Limb (tissue), 2 donors: ENCODE results near the gene DNAI1.
"Not testable (repeated sequence)": the region's sequence is repeated elsewhere in the genome, so short reads cannot be mapped to it uniquely, and the experiment has no call there.

Experiments
- DNase-seq, 2 donors: peaks; one replicate each; pipeline ENCODE4 v3.0.0-alpha.2; 2016; ENCODE audit errors: extremely low spot score in 2 of 2

Gene DNAI1

DNA sequence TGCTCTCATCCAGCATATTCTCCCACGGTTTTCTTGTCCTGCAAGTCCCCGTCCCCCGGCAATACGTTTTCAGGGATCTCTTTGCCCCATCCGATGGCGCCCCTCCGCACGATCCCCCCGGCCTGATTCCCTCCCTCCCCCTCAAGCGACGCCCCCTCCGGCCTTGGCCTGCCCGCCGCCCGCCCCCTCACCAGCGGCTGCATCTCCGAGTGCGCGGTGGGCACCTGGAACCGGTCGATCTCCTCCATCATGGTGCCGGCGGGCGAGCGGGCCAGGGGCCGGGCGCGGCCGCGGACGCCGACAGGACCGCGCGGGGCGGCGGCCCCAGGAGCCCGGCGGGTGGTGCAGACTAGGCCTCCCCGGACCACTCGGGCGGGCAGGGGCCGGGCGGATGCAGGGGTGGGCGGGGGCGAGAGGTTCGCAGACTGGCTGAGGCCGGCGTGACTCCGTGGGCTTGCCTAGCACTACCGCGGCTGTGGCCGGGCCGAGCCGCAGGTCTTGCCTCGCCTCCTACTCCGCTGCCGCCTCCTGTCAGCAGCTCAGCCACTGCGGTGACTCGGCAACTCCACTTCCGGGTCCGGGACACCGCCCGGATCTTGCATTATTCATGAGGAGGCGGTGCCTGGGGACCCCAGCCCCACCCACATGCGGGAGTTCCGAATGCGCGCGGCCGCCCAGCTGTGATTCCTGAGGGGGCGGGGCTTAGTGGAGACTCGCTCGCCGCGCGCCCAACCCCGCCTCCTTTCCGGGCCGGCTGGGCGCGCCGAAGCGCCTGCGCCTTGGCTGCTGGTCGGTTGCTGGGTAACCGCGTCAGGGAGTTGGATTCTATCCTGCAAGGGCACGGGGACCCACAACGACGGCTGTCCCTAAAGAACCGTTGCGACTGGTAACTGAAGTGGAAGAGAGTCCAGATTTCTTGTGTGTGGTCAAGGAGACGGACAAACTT lies at the start of gene DNAI1, which contains the start of gene FAM219A:
TSS of gene DNAI1 (plus strand) at position 793 of the 946 bp plus-strand sequence. CDS start 201 bp downstream, outside the sequence.
TSS of gene FAM219A (minus strand) at position 558 of the 946 bp plus-strand sequence. CDS start at position 251, 307 bp downstream.
- peak; percentile 98 to 100 for DNase-seq

DNA sequence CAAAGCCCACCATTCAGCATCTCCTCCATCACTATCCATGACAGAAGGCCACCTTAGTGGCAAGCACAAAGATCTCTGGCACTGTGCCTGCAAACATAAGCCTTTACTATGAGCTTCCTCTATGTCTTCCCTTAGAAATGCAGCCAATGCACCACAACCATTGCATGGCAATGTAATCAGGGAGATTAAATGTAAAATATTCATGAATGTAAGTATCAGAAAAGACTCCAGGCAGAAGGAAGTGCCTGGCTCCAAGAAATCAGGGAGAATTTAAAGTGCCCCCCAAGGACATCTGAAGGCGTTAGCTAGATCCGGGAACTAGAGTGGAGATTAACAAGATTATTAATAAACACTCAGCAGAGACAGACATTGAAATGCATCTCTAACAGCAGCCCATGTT lies 49.5 kb upstream of the DNAI1 start:
- DNase-seq, result no peak

DNA sequence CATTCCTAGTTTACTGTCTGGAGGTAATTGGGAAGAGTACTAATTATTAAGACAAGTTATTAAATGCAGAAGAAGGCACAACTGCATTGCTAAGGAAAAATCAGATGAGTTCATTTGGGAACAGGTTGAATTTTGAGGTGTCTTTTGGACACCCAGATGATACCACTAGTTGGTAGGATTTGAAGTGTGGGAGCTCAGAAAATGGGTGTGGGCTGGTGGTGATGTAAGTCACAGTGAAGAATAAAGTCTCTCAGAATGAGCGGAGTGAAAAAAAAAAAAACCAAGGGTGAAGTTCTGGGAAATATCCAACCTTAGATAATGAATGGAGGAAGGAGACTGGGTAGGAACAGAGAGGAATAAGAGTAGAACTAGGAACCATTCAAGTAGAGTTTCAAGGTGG lies 46.3 kb upstream of the DNAI1 start:
- DNase-seq, result no peak

DNA sequence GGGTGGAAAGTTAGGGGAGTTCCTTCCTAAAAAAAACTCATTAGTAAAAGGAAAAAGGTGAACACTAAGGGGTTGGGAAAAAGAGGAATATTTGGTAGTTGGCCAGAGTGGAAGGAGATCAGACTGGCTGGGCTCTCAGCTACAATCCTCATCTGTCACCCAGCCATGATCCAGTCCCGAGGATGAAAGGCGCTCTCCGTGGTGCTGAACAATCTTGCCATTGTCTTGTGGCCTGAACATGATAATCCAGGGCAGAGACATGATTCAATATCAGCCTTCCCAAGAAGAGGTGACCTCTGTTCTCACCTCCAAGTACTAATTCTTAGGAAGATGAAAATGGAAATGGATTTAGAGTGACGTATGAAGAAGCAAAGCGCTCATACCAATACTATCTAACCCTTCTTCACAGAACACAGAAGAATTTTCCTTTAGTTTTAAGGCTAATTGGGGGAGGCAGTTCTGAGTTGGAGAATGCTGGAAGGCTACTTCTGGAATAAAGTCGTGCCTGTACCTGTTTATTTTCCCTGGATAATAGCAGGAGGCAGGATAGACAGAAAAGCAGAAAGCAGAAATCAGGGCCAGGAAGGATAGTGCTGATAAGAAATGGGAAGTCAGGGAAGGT lies 45.3 kb upstream of the DNAI1 start:
- peak; percentile 65 to 76 for DNase-seq

DNA sequence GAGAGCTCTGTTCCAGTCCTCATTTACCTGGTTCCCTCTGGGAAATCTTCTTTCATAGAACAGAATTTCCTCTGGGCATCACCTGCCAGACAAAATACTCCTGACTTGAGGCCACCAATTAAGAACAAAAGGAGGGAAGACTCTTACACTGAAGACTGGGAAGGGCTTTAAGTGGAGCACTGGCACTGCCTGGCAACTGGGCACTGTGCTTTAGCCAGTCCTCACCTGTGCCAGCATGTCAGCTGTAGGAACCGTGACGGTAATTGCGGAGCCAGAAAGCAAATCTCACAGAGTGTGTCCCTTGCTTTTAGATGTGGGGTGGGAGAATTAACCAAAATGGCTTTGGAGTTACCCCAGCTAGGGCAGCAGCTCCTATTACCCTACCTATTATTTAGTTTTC lies 40.9 kb upstream of the DNAI1 start:
- DNase-seq, result no peak

DNA sequence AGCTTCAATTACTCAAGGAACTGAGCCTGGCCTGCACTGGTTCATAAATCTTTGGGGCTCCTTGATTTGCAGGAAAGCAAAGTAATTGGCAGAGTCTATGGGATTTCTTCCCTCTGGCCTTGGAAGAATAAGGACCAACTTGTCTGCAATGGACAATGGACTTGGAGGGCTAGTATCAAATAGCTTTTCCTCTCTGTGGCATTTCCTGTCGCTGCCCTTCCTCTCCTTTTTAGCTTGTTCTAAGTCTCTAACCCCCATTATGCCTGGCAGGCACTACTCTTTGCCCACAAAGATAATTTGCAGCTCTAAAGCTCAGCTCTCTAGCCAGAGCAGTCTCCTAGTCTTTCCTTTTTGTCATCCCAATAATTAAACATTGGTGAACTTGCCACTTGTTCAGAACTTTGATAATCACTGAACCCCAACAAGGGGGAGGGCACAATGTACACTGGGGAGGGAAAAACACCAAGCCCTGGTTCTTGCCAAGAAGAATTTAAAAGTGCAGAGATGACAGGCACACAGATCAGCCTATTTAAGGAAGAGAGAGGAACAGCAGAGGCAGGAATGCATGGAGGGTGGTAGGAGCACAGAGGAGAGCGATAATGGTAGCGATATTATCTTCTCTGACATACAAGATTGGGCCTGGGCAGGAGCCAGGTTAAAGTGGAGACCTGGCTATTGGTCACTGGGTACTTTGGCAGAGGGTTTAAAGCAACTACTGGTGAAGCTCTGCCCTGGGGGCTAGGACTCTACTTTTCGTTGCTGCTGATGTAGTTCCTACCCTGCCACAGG lies 38.7 kb upstream of the DNAI1 start:
- no peak for DNase-seq

DNA sequence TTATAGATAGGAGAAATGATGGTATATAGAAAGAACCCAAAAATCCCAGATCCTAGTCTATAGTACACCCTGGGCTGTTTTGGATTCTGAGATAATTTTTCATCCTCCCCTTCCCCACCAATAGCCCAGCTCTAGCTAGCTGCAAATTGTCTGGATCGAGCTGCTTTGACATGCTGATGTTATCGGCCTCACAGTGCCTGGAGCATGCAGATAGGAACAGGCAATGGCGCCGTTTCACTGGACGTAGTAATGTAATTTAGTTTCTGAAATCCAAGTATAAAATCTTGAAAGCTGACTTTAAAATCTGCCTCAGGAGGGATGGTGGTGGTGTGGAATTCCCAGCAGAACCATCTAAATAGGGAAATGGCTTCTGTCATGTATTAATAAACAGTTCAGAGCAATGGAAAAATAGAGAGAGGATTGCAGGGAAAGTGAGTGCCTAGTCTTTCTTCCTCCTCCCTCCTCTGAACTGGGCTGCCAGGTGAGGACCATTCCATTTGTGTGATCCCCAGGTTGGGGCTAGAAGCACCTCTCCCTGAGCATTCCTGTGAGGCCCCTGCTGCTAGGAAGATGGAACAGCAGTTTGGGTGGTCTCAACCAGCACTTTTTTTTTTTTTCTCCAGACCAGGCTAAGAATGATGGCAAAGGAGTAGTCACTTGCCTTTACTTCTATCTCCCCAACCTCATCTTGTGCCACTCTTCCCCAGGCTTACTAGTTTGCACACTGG lies 32.1 kb upstream of the DNAI1 start:
- DNase-seq, result no peak

DNA sequence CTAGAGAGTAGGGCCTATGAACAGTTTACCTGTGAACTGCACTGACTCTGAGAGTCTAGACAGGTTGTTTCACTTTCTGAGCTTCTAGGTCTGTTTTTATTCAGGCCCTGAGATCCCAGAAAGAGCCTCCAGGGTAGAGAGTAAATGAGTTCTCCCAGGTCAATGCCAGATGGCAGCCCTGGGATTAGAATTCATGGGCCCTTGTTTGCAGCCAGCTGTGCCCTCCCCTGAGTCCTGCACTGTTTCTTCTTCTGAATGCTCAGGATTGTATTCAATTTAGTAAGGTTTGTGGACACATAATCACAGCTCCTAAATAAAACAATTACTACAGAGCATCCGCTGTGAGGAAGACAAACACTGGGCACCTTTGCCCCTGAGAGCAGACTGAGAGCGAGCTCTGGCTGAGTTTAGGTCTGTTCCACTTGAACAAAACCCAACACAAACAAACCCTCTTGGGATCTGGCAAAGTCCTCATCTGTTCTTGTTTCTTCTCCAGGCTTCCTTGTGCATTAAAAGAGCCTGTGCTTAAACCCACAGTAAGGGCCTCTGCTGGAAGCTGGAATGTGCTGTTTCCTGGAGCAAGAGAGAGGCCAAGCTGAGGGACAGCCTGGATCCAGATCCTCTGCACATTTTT lies 30.2 kb upstream of the DNAI1 start:
- no peak for DNase-seq

DNA sequence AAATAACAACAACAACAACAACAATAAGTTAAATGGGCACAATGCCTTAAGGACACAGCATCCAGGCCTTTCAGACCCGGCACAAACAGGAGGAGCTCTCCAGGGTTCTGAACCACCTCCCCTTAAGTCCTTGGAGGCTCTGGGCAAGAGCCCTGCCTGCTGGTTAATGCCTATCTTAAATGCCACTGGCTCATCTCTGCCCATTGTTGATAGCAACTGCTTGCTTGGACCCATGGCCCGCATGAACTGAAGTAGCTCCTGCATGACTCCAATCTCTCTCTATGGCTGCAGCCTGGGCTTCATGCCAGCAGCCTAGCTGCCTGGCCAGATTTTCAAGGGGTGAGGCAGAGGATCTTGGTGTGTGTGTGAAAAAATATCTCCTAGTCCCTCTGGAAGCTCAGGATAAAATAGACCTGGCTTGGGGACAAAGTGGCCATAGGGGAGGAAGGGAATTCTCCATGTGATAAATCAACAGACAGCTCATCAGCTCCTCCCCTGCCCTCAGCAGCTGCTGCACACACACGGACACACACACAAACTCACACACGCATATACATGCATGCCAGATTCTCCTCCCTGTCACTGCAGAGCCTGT lies 27.7 kb upstream of the DNAI1 start:
- DNase-seq, result peak; percentile 60 to 77

DNA sequence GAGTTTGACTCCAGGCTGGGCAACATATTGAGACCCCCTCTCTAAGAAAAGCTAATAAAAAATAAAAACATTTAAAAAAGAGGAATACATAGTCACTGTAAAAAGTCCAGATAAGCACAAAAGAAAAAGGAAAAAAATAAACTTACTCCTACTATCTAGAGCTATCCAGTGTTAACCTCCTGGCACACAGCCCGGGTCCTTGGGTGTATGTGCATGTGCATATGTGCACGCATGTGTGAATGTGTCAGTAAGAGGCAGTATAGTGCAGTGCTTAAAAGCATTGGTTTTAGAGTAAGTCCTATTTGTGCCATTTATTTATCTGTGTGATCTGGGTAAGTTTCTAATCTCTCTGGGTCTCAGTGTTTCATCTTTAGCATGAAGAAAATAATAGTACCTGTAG lies 26.9 kb upstream of the DNAI1 start:
- no peak for DNase-seq

DNA sequence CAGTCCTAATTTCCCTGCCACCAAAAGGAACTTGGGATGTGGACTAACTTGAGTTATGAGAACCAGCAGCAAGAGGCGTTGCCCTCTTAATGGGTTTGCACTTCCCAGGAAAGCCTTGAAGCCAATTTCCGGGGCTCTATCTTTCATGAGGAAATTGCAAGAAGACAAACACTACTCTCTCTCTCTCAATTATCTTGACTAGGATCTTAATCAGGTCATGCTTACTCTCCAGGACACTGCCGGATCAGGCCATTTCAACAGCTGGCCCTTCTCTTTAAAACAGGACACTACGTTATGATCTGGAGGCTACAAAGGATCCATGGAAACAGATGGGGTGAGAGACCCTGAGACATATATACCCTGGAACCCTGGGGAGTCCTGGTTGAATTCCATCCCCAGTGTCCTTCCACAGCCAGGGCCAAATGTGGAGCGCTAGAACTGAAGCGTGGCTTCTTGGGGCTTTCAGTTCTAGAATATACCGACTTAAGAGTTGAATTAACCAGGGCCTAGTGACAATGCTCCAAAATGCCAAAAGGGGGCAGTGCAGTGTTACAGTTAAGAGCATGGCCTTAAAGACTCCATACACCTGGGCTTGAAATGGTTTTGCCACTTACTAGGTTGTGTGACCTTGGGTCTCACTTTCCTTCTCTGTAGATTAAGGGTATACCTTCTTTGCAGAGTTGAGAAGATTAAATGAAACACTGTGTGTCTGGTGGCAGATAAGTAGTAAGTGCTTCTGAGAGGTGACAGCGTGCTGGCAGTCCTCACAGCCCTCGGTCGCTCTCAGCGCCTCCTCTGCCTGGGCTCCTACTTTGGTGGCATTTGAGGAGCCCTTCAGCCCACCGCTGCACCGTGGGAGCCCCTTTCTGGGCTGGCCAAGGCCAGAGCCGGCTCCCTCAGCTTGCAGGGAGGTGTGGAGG lies 21.3 kb upstream of the DNAI1 start:
- DNase-seq, result peak; percentile 56 to 58

DNA sequence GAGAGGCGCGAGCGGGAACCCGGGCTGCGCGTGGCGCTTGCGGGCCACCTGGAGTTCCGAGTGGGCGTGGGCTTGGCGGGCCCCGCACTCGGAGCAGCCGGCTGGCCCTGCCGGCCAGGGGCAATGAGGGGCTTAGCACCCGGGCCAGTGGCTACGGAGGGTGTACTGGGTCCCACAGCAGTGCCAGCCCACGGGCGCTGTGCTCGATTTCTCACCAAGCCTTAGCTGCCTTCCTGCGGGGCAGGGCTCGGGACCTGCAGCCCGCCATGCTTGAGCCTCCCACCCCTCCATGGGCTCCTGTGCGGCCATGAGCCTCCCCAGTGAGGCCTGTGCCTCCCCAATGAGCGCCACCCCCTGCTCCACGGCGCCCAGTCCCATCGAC lies 20.7 kb upstream of the DNAI1 start:
- not testable (repeated sequence) for DNase-seq

DNA sequence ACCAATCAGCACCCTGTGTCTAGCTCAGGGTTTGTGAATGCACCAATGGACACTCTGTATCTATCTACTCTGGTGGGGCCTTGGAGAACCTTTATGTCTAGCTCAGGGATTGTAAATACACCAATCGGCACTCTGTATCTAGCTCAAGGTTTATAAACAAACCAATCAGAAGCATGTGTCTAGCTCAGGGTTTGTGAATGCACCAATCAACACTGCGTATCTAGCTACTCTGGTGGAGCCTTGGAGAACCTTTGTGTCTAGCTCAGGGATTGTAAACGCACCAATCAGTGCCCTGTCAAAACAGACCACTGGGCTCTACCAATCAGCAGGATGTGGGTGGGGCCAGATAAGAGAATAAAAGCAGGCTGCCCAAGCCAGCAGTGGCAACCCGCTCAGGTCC lies 20.1 kb upstream of the DNAI1 start:
- DNase-seq, result not testable (repeated sequence)

DNA sequence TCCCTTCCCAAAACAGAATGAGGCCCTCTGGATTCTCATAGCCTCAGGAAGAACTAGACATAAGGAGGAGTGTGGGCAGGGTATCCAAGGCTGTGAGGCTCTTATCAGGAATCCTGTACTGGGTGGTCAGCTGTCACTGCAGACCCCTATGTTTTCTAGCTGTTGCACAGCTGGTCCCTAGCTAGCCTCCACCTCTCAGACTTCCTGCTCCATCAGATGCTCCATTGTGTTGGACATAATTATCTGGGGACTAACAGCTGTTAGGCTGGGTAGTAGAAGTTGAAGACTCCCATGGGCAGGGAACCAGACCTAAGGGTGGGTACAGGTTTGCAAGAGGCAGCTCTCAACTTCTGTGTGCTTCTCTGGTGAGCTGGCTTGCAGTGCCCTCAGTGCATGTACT lies 18.6 kb upstream of the DNAI1 start:
- DNase-seq, result no peak

DNA sequence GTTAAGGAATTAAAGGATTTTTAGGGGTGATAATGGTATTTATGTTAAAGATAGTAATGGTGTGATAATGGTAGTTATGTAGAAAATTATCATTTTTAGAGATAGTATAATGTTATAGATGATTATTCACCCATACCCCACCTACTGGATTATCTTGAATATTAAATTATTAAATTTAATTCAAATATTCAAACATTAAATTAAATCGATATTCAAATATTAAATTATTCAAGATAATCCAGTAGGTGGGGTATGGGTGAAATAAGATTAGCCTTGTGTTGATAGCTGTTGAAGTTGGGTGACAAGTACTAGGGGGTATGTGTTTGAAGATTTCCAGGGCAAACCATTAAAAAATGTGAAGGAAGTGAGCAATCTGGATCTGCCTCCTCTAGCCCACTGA lies 15.8 kb upstream of the DNAI1 start:
- DNase-seq, result no peak

DNA sequence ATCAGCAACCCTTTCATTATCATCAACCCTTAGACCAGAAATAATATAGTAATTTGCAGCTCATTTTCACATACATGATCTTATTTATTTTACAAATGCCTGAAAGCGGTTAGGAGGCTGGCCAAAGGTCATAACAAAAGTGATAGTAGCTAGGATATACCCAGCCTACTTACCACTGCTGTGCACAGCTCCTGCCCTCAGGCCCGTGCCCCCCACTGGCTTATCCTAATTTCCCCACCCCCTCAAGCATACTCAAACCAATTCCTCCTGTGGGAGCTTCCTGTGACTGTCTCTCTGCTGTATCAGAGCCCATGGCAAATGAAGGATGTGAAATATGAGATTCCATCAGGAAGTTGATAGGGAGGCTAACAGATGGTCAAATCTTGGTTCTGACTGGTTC lies 15.1 kb upstream of the DNAI1 start:
- no peak for DNase-seq

DNA sequence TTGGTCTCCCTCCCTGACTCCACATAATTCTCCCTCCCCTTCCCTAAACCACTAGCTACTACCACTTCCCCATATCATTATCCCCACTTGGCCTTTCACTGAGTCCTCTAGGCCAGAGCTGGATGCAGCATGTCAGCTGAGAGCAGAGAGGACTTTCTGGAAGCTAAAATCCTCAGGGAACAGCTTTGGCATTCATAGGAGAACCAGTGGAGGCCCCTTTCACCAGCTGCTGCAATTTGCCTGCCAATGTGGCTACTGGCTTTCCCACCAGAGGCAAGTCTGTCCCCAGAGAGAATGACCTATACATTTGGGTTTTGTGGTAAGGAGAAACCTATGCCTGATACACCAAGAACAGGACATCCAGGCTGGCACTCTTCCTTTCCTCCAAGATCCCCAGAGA lies 14.6 kb upstream of the DNAI1 start:
- no peak for DNase-seq

DNA sequence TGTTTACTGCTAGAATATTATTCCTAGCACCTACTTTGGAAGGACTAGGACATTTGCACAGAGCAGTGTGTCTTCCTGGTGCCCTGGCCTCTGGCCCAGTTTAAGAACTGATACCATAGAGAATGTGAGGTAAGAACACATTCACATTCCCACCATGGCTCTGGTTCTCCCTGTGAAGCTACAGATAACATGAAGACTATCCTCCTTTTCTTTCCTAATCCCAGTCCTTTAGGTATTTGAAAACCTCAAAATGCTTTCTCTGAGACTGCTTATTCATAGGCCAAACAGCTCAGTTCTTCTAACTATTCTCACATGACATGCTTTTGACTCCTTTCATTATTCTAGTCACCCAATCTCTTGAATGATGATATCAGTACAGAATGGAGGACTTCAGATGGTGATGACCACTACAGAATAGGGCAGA lies 12.1 kb upstream of the DNAI1 start:
- DNase-seq, result no peak

DNA sequence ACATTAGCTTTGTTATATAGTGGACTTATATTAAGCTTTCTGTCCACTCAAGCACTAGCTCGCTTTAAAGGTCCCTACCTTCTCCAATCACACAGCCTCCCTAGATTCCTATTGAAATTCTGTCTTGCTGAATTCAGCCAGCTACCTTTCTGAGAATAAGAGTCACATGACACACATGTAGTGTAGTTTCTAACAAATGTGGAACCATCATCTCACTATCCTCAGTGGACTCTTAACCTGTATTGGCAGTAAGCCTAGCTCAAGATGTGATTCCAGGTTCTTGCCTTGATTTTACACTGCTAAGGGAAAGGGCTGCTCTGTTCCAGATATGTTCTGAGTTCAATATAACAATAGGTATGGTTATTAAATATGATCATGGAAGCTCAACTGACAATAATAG lies 11.7 kb upstream of the DNAI1 start:
- DNase-seq, result no peak
